ENCODE measurements around the gene ATP6V1F. TPM values are rescaled to one million over a fixed set of nuclear protein-coding genes. Genes with fewer than 3 reads are reported as not detected.

The ATP6V1F gene
- total RNA-seq, 1 donor from 2014 or later = 142 TPM

- Histone ChIP-seq H3K27ac (peak overlapping the region; percentile 92 to 95), H3K36me3 (no peaks in the 10 kb centered on the region), H3K27me3 (no peaks in the 10 kb centered on the region), H3K4me1 (peaks cover 5 to 24% of the 10 kb centered on the region in 2 donors), H3K9me3 (no peaks in the 10 kb centered on the region), H3K4me3 (no peak overlapping the region)
- intact Hi-C loops (cut with DNase I) = no loop called here
- no peak for DNase-seq (ENCODE audit: low spot score in 2 of 2)
- no peak for TF ChIP-seq CTCF (IDR thresholded peaks at IDR 0.05)
Observed at GRCh38 chr7:128826512-128826911, 36.1 kb upstream of the ATP6V1F start.

GRCh38 chr7:128826916-128827247 lies 35.8 kb upstream of the ATP6V1F start:
- intact Hi-C loops (cut with DNase I) = loop anchor here (1.0 kb wide), 1 partner anchor 88 kb away; the partner anchor contains the start of gene CALU
- no peak for TF ChIP-seq CTCF (IDR thresholded peaks at IDR 0.05)

GRCh38 chr7:128827248-128827958 lies 35.3 kb upstream of the ATP6V1F start:
- TF ChIP-seq CTCF (IDR thresholded peaks at IDR 0.05) = no peak
- Histone ChIP-seq H3K4me1 (peaks cover 5 to 25% of the 10 kb centered on the region in 2 donors), H3K36me3 (no peaks in the 10 kb centered on the region), H3K4me3 (peak overlapping the region in 1 of 2 donors; percentile 14), H3K27ac (peak overlapping the region; percentile 92 to 95), H3K9me3 (no peaks in the 10 kb centered on the region), H3K27me3 (no peaks in the 10 kb centered on the region)
- DNase-seq (ENCODE audit: low spot score in 2 of 2) = peak; percentile 71 to 87
- intact Hi-C loops (cut with DNase I) = loop anchor here (1.0 kb wide), 1 partner anchor 88 kb away; the partner anchor contains the start of gene CALU

More at GRCh38 chr7:128826916-128827247, 35.8 kb upstream of the ATP6V1F start:
- Histone ChIP-seq H3K27me3 (no peaks in the 10 kb centered on the region), H3K27ac (peak overlapping the region; percentile 92 to 95), H3K36me3 (no peaks in the 10 kb centered on the region), H3K4me3 (no peak overlapping the region), H3K4me1 (peaks cover 5 to 24% of the 10 kb centered on the region in 2 donors), H3K9me3 (no peaks in the 10 kb centered on the region)
- no peak for DNase-seq (ENCODE audit: low spot score in 2 of 2)

GRCh38 chr7:128827971-128828711 lies 34.5 kb upstream of the ATP6V1F start:
- Histone ChIP-seq H3K4me3 (peak overlapping the region in 1 of 2 donors; percentile 14), H3K36me3 (no peaks in the 10 kb centered on the region), H3K27me3 (no peaks in the 10 kb centered on the region), H3K4me1 (peaks cover 9 to 33% of the 10 kb centered on the region in 2 donors), H3K27ac (peak overlapping the region; percentile 92 to 95), H3K9me3 (no peaks in the 10 kb centered on the region)
- TF ChIP-seq CTCF (IDR thresholded peaks at IDR 0.05) = no peak
- intact Hi-C loops (cut with DNase I) = loop anchor here (1.0 to 2.0 kb wide), 2 partner anchors 35 to 89 kb away; partner anchors contain the start of genes ATP6V1F and CALU
- DNase-seq (ENCODE audit: low spot score in 2 of 2) = peak in 1 of 2 donors; percentile 87

- H3K27me3 ChIP-seq = no peaks in the 10 kb centered on the region
- no peak for TF ChIP-seq CTCF (IDR thresholded peaks at IDR 0.05)
- H3K4me3 ChIP-seq = peak overlapping the region; percentile 71 to 88
- H3K4me1 ChIP-seq = peaks cover 11 to 37% of the 10 kb centered on the region in 2 donors
- H3K9me3 ChIP-seq = no peaks in the 10 kb centered on the region
- peak in 1 of 2 donors; percentile 80 for DNase-seq (ENCODE audit: low spot score in 2 of 2)
- H3K27ac ChIP-seq = peak overlapping the region; percentile 92 to 95
- intact Hi-C loops (cut with DNase I) = loop anchor here (2.0 to 5.0 kb wide), 4 partner anchors 33 to 998 kb away; partner anchors contain the start of genes ATP6V1F and CCDC136
- no peaks in the 10 kb centered on the region for H3K36me3 ChIP-seq
Observed at GRCh38 chr7:128829391-128830166, 33.1 kb upstream of the ATP6V1F start.

Measured in ascending aorta (tissue), 2 donors.